GM10266 (cell line): ENCODE results near the gene GPSM1.
A peak's percentile ranks its signal among the peaks of the same experiment; 100 is the strongest.

ENCODE experiments used
- DNase-seq: peaks from one replicate; pipeline ENCODE4 v3.0.0; 2012; ENCODE audit errors: extremely low spot score
- TF ChIP-seq, protein P1 (sequence below): IDR thresholded peaks from 2 replicates; pipeline ENCODE4 v1.5.1; 2012; ENCODE audit warnings: mild to moderate bottlenecking, low read depth; ENCODE audit not compliant: control insufficient read depth, insufficient read depth; ENCODE audit errors: missing control alignments

Gene GPSM1

DNA sequence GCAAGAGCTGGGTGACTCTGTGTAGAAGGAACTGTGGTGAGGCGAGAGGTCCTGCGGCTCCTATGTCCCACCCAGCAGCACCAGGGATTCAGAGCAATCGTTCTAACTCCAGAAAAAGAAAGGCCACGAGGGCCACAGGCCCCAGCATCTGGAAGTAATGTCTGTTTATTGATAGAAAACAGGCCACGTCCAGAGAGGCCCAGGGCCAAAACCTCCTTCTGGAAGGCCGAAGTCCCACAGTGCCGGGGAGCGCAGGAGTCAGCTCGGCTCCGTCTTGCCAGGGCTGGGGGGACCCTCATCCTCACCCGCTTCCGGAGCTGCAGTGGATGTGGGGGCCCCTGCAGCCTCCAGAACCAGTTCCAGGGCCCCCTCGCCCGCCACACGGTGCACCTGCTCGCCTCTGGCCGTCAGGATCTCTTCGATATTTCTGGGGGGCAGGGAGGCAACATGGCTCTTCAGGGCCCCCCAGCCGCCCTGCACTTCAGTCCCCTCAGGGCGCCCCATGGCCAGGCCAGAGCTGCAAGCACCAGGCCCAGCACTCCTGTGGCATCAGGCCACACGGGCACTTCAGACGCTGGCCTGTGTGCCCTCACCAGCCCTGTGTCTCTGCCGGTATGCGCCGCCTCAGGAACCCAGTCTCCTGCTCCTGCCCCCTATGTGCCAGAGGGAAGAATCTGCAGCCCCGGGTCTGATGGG lies 34.6 kb downstream of the GPSM1 start:
- TF ChIP-seq, protein P1, sequence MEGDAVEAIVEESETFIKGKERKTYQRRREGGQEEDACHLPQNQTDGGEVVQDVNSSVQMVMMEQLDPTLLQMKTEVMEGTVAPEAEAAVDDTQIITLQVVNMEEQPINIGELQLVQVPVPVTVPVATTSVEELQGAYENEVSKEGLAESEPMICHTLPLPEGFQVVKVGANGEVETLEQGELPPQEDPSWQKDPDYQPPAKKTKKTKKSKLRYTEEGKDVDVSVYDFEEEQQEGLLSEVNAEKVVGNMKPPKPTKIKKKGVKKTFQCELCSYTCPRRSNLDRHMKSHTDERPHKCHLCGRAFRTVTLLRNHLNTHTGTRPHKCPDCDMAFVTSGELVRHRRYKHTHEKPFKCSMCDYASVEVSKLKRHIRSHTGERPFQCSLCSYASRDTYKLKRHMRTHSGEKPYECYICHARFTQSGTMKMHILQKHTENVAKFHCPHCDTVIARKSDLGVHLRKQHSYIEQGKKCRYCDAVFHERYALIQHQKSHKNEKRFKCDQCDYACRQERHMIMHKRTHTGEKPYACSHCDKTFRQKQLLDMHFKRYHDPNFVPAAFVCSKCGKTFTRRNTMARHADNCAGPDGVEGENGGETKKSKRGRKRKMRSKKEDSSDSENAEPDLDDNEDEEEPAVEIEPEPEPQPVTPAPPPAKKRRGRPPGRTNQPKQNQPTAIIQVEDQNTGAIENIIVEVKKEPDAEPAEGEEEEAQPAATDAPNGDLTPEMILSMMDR, result no peak
- no peak for DNase-seq

DNA sequence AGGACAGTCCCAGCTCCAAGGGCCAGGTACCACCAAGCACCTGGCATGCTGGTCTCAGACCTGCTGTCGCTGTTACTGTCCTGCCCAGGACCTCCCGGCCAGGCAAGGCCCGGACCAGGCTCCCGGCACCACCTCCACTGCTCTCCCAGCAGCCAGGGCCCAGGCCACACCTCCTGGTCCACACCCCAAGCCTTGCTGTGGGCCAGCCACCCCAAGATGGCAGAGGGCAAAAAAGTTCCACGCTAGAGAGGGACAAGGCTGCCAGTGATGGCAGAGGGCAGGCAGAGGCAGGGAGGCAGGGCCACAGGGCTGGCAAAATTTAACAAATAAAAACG lies 35.1 kb downstream of the GPSM1 start:
- TF ChIP-seq, protein P1, result no peak
- no peak for DNase-seq

DNA sequence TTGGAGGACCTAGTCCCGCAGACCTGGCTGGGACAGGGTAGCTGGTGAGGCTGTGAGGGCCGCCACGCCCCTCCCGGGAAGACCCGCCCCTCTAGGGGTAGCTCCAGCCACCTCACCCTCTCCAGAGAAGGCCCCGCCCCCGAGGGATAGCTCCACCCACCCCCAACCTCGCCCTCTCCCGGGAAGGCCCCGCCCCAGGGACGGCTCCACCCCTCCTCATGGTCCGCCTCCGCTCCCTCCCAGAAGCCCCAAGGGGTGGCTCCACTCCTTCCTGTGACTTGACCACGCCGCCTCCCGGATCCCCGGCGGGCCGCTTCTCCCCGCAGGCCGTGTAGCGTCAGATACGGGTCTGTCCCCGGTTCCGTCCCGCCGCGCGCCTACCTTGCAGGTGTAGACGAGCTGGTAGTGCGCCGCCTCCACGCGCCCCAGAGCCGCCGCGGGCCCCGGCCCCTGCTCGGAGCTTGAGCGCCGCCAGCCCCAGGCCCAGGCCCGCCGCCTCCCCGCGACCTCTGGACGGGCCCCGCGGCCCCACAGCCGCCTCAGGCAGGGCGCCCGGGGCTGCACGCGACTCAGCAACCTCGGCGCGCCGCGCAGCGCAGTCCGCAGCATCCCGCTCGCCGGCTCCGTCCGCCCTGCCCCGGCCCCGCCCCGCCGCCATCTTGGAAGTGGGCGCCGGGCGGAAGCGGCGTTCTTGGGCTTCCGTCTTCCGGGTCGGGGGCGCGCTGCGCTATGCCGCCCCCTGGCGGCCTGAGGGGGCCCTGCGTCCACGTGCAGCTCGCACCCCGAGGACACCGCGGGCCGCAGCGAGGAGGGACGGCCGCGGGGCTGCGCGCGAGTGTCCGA lies 36.0 kb downstream of the GPSM1 start, which contains the start of gene DNLZ:
Gene DNLZ (minus strand): TSS at position 639 of the 843 bp plus-strand sequence. CDS start 30 bp downstream, at position 609.
- TF ChIP-seq, protein P1, result peak; percentile 98
- DNase-seq, result peak; percentile 100

DNA sequence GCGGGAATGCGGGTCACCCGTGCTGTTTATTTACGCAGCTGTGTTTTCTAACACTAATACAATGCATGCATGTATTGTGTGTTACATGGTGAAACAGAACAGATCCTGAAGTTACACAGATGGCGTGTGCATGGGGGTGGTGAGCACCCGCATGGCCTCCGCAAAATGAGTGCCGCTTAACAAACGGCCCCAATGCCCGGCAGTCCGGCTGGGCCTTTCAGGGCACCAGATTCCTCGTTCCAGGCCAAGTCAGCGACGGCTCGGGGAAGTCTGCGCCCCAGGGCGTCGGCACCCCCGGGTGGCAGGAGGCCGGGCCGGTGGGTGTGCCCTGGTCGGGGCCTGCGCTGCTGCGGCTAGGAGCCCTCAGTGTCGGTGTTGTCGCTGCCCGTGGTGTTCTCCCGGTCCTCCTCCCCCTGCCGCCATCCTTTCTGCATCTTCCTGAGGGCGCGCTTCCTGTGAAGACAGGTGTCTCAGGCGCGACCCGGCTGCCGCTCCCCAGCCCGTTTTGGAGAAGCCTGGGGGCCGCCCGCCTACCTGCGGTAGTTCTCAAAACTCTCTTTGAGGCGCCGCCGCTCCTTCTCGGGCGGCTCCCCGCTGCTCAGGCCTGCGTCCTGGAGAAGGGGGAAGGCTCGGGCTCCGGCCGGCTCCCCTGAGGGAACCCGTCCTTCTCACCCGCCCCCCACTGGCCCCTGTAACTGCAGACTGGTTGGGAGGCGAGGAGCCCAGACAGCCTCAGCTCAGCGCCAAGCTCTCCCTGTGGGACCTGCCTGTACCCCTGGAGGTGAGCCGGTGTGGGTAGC lies 36.8 kb downstream of the GPSM1 start:
- no peak for DNase-seq
- TF ChIP-seq, protein P1, result no peak

DNA sequence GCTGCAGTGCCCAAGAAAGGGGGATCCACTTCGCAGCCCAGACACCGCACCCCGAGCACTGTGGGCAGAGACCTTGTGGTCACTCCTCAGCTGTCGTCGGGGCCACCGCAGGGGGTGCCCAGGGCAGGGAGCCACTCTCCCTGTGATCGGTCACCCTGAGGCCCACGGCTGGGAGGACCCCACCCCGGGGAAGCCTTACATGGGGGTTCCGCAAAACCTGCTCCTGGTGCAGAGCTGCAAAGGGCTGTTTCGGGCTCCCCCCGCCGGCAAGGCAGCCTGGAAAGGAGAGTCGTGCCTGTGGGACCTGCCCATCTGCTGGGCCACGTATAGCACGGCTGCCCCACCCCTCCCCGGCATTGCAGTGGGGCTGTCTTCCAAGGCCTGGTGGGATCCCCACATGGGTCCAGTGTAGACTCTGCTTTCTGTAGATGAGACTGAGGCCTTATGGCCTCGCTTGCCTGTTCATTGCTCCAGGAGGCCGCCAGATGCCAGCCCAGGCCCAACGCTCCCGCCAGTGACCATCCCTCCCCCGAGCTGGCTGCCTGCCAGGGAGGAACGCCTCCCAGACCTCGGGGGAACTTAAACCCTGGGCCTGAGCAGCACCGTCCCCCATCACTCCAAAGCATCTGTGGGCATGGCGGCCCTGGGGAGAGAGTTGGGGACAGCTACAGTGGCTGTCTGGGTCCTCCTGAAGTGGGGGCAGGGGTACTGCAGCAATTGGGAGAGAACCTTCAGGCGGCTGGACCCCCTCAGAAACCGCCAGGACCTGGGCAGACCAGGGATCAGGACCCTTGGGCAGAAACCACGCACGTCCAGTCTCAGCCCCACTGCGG lies 37.8 kb downstream of the GPSM1 start:
- TF ChIP-seq, protein P1, result no peak
- DNase-seq, result no peak

DNA sequence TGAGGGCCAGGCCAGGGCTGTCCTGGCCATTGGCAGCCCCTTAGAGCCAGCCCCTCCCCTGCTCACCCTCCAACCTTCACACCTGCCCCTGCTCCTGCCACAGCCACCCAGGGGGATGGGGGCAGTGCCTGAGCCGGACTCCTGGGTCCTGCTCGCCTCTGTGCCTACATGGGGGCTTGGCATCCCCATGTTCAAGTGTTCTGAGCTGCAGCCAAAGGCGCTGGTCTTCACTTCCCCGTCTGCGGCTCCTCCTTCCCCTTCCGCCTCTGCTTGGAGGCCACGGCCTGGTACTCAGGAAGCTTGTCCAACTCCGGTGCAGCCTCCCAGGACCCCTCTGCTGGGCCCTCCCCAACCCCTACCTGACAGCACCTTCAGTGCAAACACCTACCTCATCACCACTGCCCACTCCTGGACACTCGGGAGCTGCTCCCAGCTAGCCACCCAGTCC lies 38.5 kb downstream of the GPSM1 start:
- TF ChIP-seq, protein P1, result no peak
- no peak for DNase-seq
